ENCODE data around the gene EDEM2.
"Not testable (repeated sequence)": the region's sequence is repeated elsewhere in the genome, so short reads cannot be mapped to it uniquely, and the experiment has no call there.

EDEM2 gene, protein sequence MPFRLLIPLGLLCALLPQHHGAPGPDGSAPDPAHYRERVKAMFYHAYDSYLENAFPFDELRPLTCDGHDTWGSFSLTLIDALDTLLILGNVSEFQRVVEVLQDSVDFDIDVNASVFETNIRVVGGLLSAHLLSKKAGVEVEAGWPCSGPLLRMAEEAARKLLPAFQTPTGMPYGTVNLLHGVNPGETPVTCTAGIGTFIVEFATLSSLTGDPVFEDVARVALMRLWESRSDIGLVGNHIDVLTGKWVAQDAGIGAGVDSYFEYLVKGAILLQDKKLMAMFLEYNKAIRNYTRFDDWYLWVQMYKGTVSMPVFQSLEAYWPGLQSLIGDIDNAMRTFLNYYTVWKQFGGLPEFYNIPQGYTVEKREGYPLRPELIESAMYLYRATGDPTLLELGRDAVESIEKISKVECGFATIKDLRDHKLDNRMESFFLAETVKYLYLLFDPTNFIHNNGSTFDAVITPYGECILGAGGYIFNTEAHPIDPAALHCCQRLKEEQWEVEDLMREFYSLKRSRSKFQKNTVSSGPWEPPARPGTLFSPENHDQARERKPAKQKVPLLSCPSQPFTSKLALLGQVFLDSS

GRCh38 chr20:35146920-35147574 is at the start of gene EDEM2:
TSS of gene EDEM2 (minus strand) at chr20:35147336. CDS start at chr20:35147258, 78 bp downstream.
- DNase-seq (ENCODE audit: low read depth), result peak; percentile 93

- DNase-seq (ENCODE audit: low read depth), result peak; percentile 24
These were observed 49.2 kb upstream of the EDEM2 start for GRCh38 chr20:35196313-35196712.

DNA sequence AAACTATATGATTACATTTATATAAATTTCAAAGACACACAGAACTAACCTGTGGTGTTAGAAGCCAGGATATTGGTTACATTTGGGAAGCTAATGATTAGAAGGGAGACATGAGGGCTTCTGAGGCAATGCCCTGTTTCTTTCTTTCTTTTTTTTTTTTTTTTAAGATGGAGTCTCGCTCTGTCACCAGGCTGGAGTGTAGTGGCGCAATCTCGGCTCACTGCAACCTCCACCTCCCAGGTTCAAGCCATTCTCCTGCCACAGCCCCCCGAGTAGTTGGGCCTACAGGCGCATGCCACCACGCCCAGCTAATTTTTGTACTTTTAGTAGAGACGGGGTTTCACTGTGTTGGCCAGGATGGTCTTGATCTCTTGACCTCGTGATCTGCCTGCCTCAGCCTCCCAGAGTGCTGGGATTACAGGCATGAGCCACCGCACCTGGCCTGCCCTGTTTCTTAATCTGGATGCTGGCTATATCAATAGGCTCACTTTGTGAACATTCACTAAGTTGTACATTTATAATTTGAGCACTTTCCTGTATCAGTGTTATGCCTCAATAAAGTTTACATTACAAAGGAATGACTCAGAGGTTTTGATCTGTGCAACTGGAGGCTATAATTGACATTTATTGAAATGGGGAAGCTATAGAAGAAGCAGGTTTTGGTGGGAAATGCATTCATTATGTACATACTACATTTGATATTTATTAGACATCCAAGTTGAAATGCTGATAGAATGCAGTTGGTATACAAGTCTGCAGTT is 46.1 kb upstream of the EDEM2 start:
- DNase-seq (ENCODE audit: low read depth), result not testable (repeated sequence)

- DNase-seq (ENCODE audit: low read depth), result peak; percentile 25
These were observed 45.2 kb upstream of the EDEM2 start for GRCh38 chr20:35192118-35192872.

- DNase-seq (ENCODE audit: low read depth), result no peak
These were observed 44.4 kb upstream of the EDEM2 start for GRCh38 chr20:35191419-35192117.

- DNase-seq (ENCODE audit: low read depth), result no peak
These were observed 43.4 kb upstream of the EDEM2 start for GRCh38 chr20:35190556-35190955.

DNA sequence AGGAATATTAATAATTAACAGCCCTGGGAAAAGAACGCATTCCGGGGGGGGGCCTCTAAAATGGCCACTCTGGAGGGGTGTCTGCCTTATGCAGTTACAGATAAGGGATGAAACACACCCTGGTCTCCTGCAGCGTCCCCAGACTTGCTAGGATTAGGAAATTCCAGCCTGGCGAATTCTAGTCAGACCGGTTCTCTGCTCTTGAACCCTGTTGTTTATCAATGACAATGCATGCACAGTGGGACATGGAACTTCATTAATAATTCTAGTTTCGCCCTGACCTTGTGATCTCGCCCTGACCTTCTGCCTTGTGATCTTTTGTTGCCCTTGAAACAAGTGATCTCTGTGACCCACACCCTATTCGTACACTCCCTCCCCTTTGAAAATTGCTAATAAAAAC is 42.1 kb upstream of the EDEM2 start:
- DNase-seq (ENCODE audit: low read depth), result not testable (repeated sequence)

DNA sequence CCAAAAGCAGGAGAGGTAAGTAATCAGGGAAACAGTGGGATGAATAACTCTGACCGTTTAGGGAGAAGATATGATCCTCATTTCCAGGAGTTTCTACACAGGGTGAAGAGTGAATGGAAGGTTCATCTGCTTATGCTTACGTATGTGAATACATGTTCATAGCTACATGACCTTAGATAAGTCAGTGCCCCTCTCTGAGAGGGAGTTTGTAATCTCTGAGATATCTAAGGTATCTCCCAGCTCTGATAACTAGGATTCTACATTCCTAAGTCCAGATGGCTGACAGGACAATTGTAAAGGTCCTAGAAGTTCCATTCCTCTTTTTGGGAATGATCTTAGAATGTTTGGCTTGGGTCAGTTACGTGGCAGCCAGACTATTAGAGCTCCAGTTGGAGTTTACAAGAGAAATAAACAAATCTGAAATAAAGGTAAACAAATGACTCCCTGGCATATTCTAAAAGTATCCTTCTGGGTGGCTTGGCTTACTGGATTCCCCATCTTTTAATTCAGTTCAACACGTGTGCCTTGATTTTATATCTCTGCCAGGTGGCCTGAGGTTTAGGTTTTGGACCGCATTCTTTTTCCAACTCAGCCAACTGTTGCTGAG is 40.6 kb upstream of the EDEM2 start:
- DNase-seq (ENCODE audit: low read depth), result no peak

- DNase-seq (ENCODE audit: low read depth), result not testable (repeated sequence)
These were observed 39.7 kb upstream of the EDEM2 start for GRCh38 chr20:35186691-35187289.

DNA sequence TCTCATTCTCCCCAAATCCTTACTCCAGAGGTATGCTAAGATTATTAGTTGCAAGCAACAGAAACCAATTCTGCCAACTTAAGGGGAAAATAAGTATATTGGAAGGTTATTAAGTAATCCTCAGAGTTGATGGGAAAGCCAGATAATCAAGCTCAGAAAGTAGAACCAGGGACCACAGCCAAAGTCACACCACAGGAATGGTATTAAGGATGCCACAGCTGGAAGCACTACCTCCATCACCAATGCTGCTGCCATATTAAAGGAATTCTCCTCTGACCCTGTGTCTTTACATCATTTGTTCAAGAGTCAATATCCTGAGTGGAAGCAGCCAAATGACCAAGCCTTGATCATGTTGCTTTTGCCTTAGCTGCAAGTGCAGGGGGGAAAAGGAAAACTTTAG is 34.6 kb upstream of the EDEM2 start:
- no peak for DNase-seq (ENCODE audit: low read depth)

- DNase-seq (ENCODE audit: low read depth), result no peak
These were observed 33.1 kb upstream of the EDEM2 start for GRCh38 chr20:35180266-35180665.

DNA sequence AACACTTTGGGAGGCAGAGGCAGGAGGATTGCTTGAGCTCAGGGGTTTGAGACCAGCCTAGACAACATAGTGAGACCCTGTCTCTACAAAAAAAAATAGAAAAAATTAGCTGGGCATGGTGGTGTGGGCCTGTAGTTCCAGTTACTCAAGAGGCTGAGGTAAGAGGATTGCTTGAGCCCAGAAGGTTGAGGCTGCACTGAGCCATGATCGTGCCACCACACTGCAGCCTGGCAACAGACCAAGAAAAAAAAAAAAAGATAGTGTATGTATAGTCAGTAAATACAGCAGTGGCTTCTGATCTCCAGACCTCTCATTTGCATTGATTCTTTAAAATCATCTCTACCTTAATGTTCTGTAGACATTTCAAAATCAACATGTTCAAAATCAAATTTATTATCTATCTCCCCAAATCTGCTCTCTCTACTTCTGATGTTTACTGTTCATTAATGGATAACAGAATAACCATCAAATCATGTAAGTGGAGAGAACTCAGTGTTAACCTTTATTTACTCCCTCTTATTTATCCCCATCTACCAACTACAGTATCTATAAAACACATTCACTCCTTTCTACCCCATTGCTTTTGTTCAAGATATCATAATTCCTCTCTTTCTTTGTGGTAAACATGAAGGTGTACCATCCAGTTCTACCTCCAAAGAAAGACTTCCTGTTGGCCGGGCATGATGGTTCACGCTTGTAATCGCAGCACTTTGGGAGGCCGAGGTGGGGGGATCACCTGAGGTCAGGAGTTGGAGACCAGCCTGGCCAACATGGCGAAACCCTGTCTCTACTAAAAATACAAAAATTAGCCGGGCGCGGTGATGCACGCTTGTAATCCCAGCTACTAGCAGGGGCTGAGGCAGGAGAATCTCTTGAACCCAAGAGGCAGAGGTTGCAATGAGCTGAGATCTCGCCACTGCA is 32.4 kb upstream of the EDEM2 start:
- no peak for DNase-seq (ENCODE audit: low read depth)

- no peak for DNase-seq (ENCODE audit: low read depth)
These were observed 29.0 kb upstream of the EDEM2 start for GRCh38 chr20:35176132-35176531.

GRCh38 chr20:35174458-35175216 is 27.5 kb upstream of the EDEM2 start:
- peak; percentile 27 for DNase-seq (ENCODE audit: low read depth)

DNA sequence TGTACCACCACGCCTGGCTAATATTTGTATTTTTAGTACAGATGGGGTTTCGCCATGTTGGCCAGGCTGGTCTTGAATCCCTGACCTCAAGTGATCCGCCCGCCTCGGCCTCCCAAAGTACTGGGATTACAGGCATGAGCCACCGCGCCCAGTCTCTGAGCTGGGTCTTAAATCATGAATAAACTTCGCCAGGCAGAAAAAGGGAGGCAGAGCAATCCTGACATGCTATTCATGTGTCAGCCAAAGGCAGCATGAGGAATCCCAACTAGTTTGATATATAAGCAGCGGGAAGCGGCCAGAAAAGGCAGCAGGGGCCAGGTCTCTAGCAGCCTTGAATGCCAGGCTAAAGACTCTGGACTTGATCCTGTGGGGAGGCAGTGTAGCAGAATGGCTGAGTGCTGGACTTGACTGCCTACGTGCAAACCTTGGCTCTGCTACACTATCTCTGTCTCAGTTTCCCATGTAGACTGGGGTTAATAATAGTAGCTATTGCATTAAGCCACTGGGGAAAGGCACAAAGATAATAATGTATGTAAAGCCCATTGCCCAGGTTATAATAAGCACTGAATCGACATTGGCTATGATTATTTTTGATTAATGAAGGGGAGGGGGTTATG is 26.5 kb upstream of the EDEM2 start:
- DNase-seq (ENCODE audit: low read depth), result peak; percentile 78

DNA sequence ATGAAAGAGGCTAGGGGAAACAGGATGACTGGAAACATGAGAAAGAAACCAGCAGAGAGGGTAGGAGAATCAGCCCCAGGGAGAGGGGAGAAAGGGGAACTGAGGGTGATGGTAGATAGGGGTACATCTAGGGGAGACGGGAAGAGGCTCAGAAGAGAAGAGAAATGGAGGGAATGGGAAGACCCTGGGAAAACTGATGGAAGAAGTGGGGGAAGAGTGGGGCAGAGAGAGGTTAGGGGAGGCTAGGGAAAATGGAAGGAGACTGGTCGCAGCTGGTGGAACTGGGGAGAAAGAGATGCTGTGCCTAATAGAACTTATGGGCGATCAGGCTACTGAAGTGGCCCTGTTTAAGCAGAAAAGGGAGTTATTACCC is 25.3 kb upstream of the EDEM2 start:
- DNase-seq (ENCODE audit: low read depth), result no peak

DNA sequence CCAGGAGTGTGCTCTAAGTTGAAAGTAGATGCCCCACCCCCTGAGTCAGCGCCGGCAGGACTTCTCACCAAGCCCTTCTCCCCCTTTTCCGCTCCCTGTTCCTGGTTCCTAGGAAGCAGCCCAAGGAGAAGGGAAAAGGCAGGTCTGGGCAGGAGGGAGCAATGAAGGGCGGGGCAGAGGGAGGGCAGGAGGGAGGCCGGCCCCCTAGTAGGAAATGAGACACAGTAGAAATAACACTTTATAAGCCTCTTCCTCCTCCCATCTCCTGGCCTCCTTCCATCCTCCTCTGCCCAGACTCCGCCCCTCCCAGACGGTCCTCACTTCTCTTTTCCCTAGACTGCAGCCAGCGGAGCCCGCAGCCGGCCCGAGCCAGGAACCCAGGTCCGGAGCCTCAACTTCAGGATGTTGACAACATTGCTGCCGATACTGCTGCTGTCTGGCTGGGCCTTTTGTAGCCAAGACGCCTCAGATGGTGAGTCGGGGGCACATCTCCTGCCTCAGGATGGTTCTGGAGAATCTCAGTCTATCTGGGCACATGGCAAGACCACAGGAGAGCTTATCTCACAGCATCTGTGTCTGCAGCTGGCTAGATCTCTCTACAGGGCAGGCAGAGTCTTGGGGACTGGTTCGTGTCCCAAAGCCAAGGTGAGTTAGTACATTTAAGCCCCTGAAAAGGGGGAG is 24.8 kb upstream of the EDEM2 start, which contains the start of gene PROCR:
Gene PROCR, plus strand, starts transcription at position 320 of the 681 bp plus-strand sequence. Its CDS starts 83 bp downstream, at position 403.
- DNase-seq (ENCODE audit: low read depth), result peak; percentile 93
